Skin epidermis (tissue), 12 donors: ENCODE measurements around the gene P3H1.
A peak's percentile ranks its signal among the peaks of the same experiment; 100 is the strongest.
"Not testable (repeated sequence)": the region's sequence is repeated elsewhere in the genome, so short reads cannot be mapped to it uniquely, and the experiment has no call there.

ENCODE experiments used
- H3K27ac ChIP-seq, 21 experiments: fragments of 200-600 bp; sonication (generic) in 11 of 21; one replicate each; pipeline ENCODE4 v1.5.0; 2020; ENCODE audit warnings: mild to moderate bottlenecking in 3 of 21, inconsistent platforms in 2 of 21, moderate library complexity in 2 of 21
- H3K4me3 ChIP-seq, 7 experiments: fragments of 200-600 bp; sonication (generic) in 2 of 7; one replicate each; pipeline ENCODE4 v1.5.0; 2020; ENCODE audit warnings: inconsistent platforms in 2 of 7, mild to moderate bottlenecking in 2 of 7, moderate library complexity in 1 of 7

The P3H1 gene, protein sequence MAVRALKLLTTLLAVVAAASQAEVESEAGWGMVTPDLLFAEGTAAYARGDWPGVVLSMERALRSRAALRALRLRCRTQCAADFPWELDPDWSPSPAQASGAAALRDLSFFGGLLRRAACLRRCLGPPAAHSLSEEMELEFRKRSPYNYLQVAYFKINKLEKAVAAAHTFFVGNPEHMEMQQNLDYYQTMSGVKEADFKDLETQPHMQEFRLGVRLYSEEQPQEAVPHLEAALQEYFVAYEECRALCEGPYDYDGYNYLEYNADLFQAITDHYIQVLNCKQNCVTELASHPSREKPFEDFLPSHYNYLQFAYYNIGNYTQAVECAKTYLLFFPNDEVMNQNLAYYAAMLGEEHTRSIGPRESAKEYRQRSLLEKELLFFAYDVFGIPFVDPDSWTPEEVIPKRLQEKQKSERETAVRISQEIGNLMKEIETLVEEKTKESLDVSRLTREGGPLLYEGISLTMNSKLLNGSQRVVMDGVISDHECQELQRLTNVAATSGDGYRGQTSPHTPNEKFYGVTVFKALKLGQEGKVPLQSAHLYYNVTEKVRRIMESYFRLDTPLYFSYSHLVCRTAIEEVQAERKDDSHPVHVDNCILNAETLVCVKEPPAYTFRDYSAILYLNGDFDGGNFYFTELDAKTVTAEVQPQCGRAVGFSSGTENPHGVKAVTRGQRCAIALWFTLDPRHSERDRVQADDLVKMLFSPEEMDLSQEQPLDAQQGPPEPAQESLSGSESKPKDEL

DNA sequence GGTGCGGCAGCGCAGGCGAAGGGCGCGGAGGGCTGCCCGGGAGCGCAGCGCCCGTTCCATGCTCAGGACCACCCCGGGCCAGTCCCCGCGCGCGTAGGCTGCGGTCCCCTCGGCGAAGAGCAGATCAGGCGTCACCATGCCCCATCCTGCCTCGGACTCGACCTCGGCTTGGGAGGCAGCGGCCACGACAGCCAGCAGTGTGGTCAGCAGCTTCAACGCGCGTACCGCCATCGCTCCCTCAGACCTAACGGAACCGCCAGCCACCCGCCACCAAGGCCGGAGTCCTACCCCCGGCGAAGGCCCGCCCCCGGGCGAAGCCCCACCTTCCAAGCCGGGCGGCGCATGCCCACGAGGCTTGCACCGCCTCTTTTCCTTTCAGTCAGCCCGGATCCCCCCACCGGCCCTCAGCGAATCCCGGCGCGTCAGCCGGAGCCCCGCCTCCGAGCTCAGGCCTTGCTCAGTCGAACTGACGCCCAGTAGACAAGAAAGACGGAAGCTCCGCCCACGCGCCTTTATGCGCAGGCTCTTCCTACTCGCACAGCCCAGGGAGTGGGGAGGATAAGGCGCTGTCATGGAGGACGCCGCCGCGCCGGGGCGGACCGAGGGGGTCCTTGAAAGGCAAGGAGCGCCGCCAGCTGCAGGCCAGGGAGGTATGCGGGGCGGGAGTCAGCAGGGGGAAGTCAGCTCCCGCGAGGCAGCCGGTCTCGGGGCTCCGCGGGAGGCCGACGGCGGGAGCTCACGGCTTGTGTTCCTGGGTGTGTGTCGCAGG is at the start of gene P3H1, which contains the start of gene C1orf50:
Gene P3H1 (minus strand): TSS at position 288 of the 769 bp plus-strand sequence. CDS start 57 bp downstream, at position 231.
Gene C1orf50 (plus strand): TSS at position 509 of the 769 bp plus-strand sequence. CDS start 63 bp downstream, at position 572.
- Histone ChIP-seq H3K27ac (peak within 1 kb of the TSS; percentile 61 to 99 (median 93)), H3K4me3 (peak within 1 kb of the TSS; percentile 77 to 100 (median 97))

DNA sequence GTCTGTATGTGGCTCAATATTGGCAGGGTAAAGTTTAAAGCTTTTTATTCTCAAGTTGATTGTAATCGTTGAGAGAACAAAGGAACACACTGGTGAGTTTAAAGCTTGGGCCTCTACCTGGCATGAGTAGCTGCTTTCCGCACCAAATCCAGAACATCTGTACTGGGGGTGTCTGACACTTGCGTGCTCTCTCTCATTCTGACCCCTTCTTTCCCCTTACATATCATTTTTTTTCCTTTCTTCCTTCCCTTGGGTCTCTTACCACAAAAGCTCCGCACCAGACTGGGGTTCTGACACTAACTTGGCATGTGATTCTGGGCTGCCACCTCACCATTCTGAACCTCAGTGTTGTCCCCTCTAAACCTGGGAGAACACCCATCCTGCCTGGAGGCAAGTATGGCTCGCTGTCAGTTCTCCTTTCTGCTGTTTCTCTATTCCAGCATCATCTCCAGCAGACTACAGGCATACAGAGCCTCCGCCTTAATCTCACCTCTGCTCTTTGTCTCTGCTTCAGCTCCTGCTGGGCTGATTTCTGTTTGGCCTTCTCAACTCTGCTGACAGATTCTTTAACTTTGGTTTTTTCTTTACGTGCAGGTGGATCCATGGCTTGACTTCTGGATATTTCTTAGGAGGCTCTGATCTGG is 49.2 kb upstream of the P3H1 start:
- H3K27ac ChIP-seq: peak overlapping the region in 20 of 21 experiments; percentile 88 to 100 (median 98)
- H3K4me3 ChIP-seq: peak overlapping the region; percentile 48 to 70 (median 57)

DNA sequence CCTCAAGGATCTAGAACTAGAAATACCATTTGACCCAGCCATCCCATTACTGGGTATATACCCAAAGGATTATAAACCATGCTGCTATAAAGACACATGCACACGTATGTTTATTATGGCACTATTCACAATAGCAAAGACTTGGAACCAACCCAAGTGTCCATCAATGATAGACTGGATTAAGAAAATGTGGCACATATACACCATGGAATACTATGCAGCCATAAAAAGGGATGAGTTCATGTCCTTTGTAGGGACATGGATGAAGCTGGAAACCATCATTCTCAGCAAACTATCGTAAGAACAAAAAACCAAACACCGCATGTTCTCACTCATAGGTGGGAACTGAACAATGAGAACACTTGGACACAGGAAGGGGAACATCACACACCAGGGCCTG is 48.0 kb upstream of the P3H1 start:
- H3K4me3 ChIP-seq, H3K27ac ChIP-seq: not testable (repeated sequence)

DNA sequence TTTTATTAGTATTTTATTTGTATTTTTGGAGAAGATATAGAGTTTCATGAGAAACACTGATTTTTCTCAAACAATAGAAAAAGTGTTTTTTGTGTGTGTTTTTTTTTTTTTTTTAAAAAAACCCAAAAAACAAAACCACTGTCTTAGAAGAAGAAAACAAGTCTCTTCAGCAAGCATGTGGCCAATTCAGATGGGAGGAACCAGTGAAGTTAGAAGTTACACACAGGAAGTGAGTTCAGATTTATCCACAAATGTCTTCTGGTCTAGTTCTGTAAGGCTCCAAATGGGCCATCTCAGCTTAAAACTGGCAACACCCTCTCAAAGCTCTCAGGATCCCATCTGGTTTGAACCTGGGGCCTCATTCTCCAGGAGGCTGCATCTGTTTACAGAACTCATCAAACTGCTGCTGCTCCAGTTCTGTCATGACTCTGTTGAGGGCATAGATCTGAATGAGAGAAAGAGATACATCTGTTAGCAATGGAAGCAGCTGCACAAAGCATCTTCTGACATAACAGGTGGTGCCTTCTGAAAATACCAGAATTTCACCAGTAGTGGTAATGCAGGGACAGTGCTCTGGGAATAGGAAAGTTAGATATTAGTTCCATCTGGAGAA is 40.3 kb upstream of the P3H1 start:
- Histone ChIP-seq H3K4me3 (no peak overlapping the region), H3K27ac (peak overlapping the region in 1 of 21 experiments; percentile 32)

DNA sequence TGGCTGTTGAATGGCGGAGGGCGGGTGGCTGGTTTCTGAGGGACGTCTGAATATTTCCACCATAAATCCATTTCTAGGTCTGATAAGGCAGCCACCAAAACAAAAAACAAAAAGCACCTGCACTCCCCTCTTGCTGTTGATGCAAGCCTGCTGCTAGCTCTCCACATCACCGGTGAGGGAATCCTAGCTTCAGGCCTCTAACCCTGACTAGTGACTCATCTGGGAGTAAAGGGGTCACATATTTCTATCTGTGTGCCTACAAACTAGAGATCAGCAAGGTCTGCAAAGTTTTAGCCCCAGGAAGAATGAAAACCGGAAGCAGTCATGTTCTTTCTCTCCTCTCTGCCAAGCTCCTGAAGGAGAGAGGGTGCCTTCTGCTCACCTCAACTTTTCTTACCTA is 39.8 kb upstream of the P3H1 start:
- H3K27ac ChIP-seq: peak overlapping the region in 2 of 21 experiments; percentile 3 to 13

DNA sequence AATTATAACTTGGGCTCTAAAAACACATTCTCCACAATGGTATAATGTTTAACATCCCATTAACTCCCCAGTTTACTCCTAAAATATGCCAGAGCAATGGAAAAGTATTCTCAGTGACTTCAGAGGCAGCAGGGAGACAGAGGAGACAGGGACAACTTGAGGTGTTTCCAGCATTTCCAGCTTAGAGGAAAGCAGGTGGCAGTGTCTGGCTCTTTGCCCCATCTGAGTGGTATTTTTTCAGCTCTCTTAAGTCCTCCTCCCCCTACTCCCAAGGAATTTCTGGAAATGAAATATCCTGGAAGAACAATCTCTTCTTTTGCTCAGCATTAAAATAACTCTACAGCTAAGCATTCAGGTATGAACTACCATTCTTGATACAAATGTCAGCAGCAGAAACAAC is 39.3 kb upstream of the P3H1 start:
- Histone ChIP-seq H3K4me3 (no peak overlapping the region), H3K27ac (peak overlapping the region in 2 of 21 experiments; percentile 3 to 13)

More for the DNA sequence above, 39.8 kb upstream of the P3H1 start:
- H3K4me3 ChIP-seq: no peak overlapping the region

DNA sequence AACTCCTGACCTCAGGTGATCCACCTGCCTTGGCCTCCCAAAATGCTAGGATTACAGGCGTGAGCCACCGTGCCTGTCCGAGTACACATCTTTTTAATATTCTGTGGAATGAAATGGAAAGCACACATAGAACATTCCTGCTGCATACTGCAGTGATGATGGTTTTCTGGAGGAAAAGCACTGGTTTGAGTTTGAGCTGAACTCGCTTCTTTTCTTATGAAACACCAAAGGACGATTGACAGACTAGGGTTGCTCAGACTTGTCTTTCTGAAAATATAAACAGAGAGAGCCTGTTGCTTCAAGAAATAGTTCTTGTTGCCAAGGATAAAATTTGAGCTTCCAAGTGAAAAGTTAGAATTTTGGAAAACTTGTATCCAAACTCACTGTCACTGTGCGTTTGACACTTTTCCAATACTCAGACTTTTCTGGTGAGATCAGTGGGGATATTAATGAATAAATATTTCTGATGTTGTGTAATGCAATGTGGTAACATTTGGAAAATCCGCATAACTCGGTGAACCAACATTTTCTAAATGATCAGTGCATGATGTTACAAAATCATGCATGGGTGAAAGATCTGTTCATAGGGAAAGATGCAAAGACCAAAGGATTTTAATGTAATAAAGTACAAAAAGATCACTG is 35.1 kb upstream of the P3H1 start:
- Histone ChIP-seq H3K27ac (peak overlapping the region in 1 of 21 experiments; percentile 33), H3K4me3 (no peak overlapping the region)

DNA sequence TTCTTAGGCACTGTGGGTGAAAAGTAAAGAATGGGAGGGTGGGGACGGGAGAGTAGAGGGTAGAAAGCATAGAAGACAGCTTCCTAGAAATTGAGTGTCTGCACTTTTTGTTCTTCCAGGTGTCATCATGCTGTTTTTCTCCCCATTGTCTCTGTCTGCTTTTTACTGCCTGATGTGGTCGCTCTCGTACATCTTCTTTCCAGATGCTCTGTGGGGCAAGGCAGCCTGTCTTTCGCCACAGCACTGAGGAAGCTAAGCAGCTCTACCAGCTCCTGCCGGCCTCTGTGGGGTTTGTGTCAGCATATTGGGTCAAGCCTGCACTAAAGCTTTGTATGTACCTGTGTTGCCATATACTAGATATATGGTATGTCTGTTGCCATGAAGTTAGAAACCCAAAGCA is 31.2 kb upstream of the P3H1 start:
- no peak overlapping the region for H3K4me3 ChIP-seq
- no peak overlapping the region for H3K27ac ChIP-seq

DNA sequence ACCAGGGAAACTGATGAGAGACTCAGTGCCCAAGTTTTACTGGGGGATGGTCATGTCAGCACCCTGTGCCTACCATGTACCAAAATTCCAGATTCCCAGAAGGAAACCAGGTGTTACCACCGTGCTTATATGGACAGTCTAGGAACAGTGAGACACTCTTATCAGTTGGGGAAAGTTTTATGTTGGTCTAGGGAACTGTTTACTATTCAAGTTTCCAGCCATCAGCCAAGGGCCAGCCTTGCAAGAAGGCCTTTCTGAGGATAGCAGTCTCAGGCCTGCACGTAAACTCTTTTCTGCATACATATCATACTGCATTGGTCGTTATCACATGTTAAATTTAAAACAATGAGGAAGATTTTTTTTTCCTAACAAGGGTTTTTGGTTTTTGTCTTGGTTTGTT is 30.6 kb upstream of the P3H1 start:
- no peak overlapping the region for H3K4me3 ChIP-seq

DNA sequence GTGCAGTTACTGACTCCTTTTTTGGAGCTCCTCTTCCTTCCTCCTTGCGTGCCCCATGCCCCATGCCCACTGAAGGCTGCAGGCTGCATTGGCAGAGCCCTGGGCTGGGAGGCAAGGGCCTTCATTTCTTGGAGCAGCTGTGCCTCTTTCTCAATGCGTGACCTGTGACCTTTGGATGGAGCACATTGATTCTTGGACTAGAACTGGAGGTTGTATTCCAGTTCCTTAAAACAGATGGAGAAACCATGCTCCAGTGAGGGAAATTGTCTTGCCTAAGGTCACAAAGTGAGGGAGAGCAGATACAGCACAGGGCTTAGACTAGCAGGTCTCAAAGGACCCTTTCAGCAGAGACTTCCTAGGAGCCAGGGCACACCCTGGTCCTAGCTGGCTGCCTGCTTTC is 27.0 kb upstream of the P3H1 start:
- Histone ChIP-seq H3K4me3 (no peak overlapping the region), H3K27ac (no peak overlapping the region)

More for the DNA sequence above, 30.6 kb upstream of the P3H1 start:
- no peak overlapping the region for H3K27ac ChIP-seq

DNA sequence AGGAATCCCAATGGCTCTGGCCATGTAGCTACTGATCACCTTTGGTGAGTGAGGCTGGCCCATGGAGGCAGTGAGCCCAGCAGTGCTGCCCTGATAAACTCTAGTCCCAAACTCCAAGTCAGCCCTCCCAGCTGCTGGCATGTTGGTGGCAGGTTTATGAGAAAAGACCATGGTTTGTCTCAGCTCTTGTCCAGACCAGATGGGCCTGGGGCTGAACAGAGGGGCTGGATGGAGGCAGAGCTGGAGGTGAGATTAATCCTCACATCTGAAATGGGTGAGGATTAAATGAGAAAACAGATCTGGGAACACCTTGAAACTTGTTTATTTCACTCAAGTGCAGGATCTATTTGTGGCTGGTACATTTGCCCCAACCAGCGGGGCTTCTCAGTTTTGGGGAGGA is 21.2 kb upstream of the P3H1 start:
- Histone ChIP-seq H3K27ac (no peak overlapping the region), H3K4me3 (no peak overlapping the region)

DNA sequence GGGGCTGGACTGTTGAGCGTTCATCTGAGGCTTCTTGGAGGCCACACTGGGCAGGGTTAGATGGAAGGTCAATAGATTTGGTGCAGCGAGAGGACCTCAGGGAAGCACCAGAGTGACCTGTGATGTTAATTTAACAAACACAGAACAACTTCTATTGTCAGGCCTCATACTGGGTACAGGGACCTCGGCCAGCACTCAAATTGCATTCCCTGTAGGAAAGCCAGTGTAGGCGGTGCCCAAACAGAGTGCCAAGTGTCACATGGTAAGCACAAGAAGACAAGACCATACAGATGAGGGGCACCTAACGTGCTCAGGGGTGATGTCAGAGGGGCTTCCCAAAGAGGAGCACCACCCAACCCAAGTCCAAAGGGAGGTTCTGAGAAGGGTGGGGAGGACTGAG is 19.3 kb upstream of the P3H1 start:
- Histone ChIP-seq H3K4me3 (no peak overlapping the region), H3K27ac (no peak overlapping the region)

DNA sequence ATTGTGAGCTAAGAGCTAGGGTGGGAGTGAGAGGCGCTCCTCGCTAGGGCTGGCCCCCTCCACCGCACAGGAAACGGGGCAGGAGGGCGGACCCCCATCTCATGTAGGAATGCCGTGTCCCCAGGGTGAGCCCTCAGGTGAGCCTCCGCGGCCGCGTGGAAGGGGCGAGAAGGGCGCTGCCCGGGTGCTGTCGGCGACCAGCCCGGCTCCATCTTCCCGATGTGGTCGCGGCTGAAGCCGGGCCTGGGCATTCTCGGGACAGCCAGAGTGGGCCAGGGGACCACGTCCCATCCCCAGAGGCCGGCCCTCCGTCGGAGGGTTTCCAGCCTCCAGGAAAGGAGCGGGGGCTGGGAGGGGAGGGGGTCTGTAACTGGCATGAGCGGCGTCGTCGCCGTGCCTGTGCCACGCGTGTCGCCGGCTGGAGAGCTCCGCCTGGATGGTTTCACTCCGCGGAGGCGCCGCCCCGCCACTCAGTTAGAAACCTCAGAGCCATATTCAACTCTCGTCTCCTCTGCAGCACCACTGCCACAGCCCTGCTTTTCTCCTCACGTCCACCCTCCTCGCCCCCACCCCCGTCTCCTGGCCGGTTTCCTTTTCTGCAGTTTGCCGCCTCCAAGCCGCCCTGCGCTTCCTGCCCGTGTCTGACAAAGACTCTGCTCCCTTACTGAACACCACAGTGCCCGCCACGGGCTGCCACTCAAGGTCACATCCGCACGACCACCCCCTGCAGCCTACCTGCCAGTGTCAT is 18.3 kb upstream of the P3H1 start, which contains the start of gene TMEM269:
Gene TMEM269 (plus strand): TSS at position 46 of the 748 bp plus-strand sequence. CDS start 4,903 bp downstream, outside the sequence.
- peak within 1 kb of the TSS; percentile 16 to 40 (median 22) for H3K4me3 ChIP-seq
- H3K27ac ChIP-seq: peak within 1 kb of the TSS in 2 of 21 experiments; percentile 4 to 29

DNA sequence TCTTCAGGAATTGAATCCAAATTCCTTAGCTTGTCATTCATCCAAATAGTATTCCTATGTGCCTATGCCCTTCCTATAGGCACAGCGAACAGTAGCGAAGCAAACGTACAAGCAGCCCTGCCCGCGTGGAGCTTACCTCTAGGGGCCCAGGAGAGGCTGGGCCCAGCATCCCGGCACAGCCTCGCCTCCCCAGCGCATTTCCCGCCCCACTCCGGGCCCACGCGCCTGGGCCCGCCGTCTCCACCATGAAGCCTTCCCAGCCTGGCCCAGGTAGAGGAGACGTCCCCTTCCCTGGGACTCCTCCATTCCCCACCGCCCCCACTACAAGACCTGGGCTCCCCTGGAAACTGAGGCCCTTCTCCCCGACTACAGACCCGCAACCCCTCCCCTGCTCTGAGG is 17.7 kb upstream of the P3H1 start:
- H3K27ac ChIP-seq: no peak overlapping the region
- H3K4me3 ChIP-seq: peak overlapping the region in 2 of 7 experiments; percentile 17 to 33

DNA sequence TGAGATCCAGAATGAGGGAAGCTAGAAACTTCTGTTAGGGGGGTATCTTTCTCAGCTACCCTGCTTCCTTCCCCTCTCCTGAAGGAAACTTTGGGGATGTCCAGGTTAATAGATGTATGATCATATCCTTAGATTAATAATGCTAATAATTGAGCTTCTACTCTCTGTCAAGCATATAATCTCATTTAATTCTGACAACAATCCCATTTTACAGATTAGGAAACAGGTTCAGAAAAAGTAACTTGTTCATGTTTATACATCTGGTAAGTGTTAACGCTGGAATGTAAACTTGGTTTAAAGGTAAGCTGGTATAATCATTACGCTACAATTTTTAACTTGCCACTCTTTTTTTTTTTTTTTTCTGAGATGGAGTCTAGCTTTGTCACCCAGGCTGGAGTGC is 16.3 kb upstream of the P3H1 start:
- Histone ChIP-seq H3K27ac (no peak overlapping the region), H3K4me3 (no peak overlapping the region)

DNA sequence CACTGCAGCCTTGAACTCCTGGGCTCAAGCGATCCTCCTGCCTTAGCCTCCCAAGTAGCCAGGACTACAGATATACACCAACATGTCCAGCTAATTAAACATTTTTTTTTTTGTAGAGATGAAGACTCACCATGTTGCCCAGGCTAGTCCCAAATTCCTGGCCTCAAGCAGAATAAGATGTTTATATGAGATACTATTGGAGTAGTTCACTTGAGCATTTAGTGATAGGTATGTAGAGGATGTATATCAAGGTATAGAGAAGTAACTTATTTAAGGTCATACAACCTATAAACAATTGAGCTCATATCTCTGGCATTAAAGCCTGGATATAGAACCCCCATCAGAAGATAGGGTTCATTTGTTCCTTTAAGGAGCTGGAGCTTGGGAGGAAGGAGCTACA is 13.3 kb upstream of the P3H1 start:
- H3K4me3 ChIP-seq: no peak overlapping the region

DNA sequence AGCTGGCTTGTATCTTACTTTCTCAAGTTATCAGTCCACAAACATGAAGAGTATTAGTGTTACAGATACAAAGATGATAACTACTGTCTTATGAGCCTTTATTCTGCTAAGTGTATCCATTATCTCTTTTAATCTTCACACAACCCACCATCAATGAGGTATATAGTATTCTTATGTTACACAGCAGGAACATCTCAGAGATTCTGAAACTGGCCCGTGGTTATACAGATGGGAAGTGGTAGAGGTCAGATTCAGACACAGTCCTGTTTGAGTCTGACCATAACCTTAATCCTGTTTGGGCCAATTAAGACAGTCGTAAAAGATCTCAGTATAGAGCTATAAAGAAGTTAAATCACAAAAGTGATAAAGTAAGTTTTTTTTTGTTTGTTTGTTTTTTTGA is 12.9 kb upstream of the P3H1 start:
- H3K27ac ChIP-seq: no peak overlapping the region
- H3K4me3 ChIP-seq: no peak overlapping the region

More for the DNA sequence above, 13.3 kb upstream of the P3H1 start:
- H3K27ac ChIP-seq: no peak overlapping the region

DNA sequence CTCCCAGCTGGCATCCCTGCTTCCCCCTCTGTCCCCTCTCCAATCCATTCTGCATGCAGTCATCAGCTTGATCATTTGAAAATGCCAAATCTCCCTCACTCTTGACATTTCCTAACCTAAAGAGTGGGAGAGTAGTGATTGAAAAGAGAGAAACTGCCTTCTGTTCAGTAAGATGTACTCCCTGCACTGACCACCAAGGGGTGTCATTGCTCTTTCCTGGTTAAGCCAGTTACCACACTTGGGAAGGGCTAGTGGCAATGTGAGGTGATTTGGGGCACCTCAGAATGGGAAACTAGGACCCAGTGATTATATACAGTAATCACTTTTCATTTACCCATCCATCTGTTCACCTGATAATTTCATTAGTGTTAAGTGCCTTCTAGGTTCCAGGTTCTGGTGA is 11.0 kb upstream of the P3H1 start:
- no peak overlapping the region for H3K27ac ChIP-seq
- no peak overlapping the region for H3K4me3 ChIP-seq
